IPS-18a (cell line): ENCODE measurements around the gene SLC8A1.
"Not testable (repeated sequence)": the region's sequence is repeated elsewhere in the genome, so short reads cannot be mapped to it uniquely, and the experiment has no call there.

Experiments
- H3K27ac ChIP-seq: one replicate; pipeline ENCODE4 v1.5.1; 2013; ENCODE audit warnings: low read length
- H3K27me3 ChIP-seq: one replicate; pipeline ENCODE4 v1.6.1; 2013; ENCODE audit warnings: mild to moderate bottlenecking, low read length; ENCODE audit not compliant: control insufficient read depth, insufficient read depth
- H3K36me3 ChIP-seq: one replicate; pipeline ENCODE4 v1.6.1; 2013; ENCODE audit warnings: low read depth, low read length; ENCODE audit not compliant: control insufficient read depth
- H3K4me1 ChIP-seq: one replicate; pipeline ENCODE4 v1.6.1; 2013; ENCODE audit warnings: low read depth, low read length; ENCODE audit not compliant: control insufficient read depth
- H3K4me3 ChIP-seq: one replicate; pipeline ENCODE4 v1.5.1; 2013; ENCODE audit warnings: low read length
- H3K9ac ChIP-seq: one replicate; pipeline ENCODE4 v1.6.1; 2013; ENCODE audit warnings: mild to moderate bottlenecking, low read length, moderate library complexity
- H3K9me3 ChIP-seq: one replicate; pipeline ENCODE4 v1.6.1; 2013; ENCODE audit warnings: low read depth, low read length; ENCODE audit not compliant: control insufficient read depth

Gene SLC8A1

GRCh38 chr2:40095000-40095399, 356.9 kb downstream of the SLC8A1 start:
- Histone ChIP-seq H3K27me3 (no peaks in the 10 kb centered on the region), H3K9ac (no peak overlapping the region), H3K4me1 (peaks cover 5% of the 10 kb centered on the region), H3K27ac (no peak overlapping the region), H3K9me3 (no peaks in the 10 kb centered on the region), H3K36me3 (no peaks in the 10 kb centered on the region), H3K4me3 (no peak overlapping the region)

- no peaks in the 10 kb centered on the region for H3K9me3 ChIP-seq
- H3K27ac ChIP-seq: no peak overlapping the region
- no peak overlapping the region for H3K4me3 ChIP-seq
- no peaks in the 10 kb centered on the region for H3K36me3 ChIP-seq
- peaks cover 4% of the 10 kb centered on the region for H3K4me1 ChIP-seq
- no peaks in the 10 kb centered on the region for H3K27me3 ChIP-seq
- H3K9ac ChIP-seq: no peak overlapping the region
Observed at GRCh38 chr2:40094451-40094850, 357.4 kb downstream of the SLC8A1 start.

- no peaks in the 10 kb centered on the region for H3K36me3 ChIP-seq
- no peaks in the 10 kb centered on the region for H3K9me3 ChIP-seq
- H3K4me3 ChIP-seq: no peak overlapping the region
- no peaks in the 10 kb centered on the region for H3K4me1 ChIP-seq
- H3K27ac ChIP-seq: no peak overlapping the region
- H3K9ac ChIP-seq: no peak overlapping the region
- H3K27me3 ChIP-seq: no peaks in the 10 kb centered on the region
Observed at GRCh38 chr2:40093021-40093675, 358.7 kb downstream of the SLC8A1 start.

- Histone ChIP-seq H3K9ac (no peak overlapping the region), H3K4me1 (no peaks in the 10 kb centered on the region), H3K9me3 (no peaks in the 10 kb centered on the region), H3K27ac (no peak overlapping the region), H3K27me3 (no peaks in the 10 kb centered on the region), H3K36me3 (no peaks in the 10 kb centered on the region), H3K4me3 (no peak overlapping the region)
Observed at GRCh38 chr2:40090044-40090443, 361.8 kb downstream of the SLC8A1 start.

- H3K4me1 ChIP-seq: no peaks in the 10 kb centered on the region
- no peaks in the 10 kb centered on the region for H3K36me3 ChIP-seq
Observed at GRCh38 chr2:40087927-40088326, 364.0 kb downstream of the SLC8A1 start.

GRCh38 chr2:40087434-40087833, 364.5 kb downstream of the SLC8A1 start:
- H3K4me1 ChIP-seq: no peaks in the 10 kb centered on the region
- no peak overlapping the region for H3K4me3 ChIP-seq
- no peak overlapping the region for H3K27ac ChIP-seq
- peaks cover 3% of the 10 kb centered on the region for H3K9me3 ChIP-seq
- no peaks in the 10 kb centered on the region for H3K27me3 ChIP-seq
- H3K9ac ChIP-seq: no peak overlapping the region
- no peaks in the 10 kb centered on the region for H3K36me3 ChIP-seq

More at GRCh38 chr2:40087927-40088326, 364.0 kb downstream of the SLC8A1 start:
- Histone ChIP-seq H3K27me3 (no peaks in the 10 kb centered on the region), H3K9me3 (peaks cover under 1% of the 10 kb centered on the region), H3K4me3 (no peak overlapping the region), H3K27ac (no peak overlapping the region), H3K9ac (no peak overlapping the region)

- Histone ChIP-seq H3K27ac (no peak overlapping the region), H3K9me3 (peaks cover 3% of the 10 kb centered on the region), H3K36me3 (no peaks in the 10 kb centered on the region), H3K27me3 (no peaks in the 10 kb centered on the region), H3K9ac (no peak overlapping the region), H3K4me1 (no peaks in the 10 kb centered on the region), H3K4me3 (no peak overlapping the region)
Observed at GRCh38 chr2:40085786-40086185, 366.1 kb downstream of the SLC8A1 start.

GRCh38 chr2:40073336-40073735, 378.6 kb downstream of the SLC8A1 start:
- H3K4me3 ChIP-seq, H3K27ac ChIP-seq, H3K4me1 ChIP-seq, H3K9me3 ChIP-seq, H3K9ac ChIP-seq, H3K27me3 ChIP-seq, H3K36me3 ChIP-seq: not testable (repeated sequence)

GRCh38 chr2:40072442-40073232, 379.3 kb downstream of the SLC8A1 start:
- Histone ChIP-seq H3K27me3 (no peaks in the 10 kb centered on the region), H3K4me1 (no peaks in the 10 kb centered on the region), H3K9ac (no peak overlapping the region), H3K27ac (no peak overlapping the region), H3K9me3 (no peaks in the 10 kb centered on the region), H3K4me3 (no peak overlapping the region), H3K36me3 (no peaks in the 10 kb centered on the region)

- Histone ChIP-seq H3K9ac (no peak overlapping the region), H3K36me3 (no peaks in the 10 kb centered on the region), H3K9me3 (no peaks in the 10 kb centered on the region), H3K4me3 (no peak overlapping the region), H3K27me3 (no peaks in the 10 kb centered on the region), H3K27ac (no peak overlapping the region), H3K4me1 (no peaks in the 10 kb centered on the region)
Observed at GRCh38 chr2:40062381-40062780, 389.5 kb downstream of the SLC8A1 start.

- Histone ChIP-seq H3K27me3 (no peaks in the 10 kb centered on the region), H3K36me3 (no peaks in the 10 kb centered on the region), H3K9me3 (no peaks in the 10 kb centered on the region), H3K4me1 (no peaks in the 10 kb centered on the region), H3K4me3 (no peak overlapping the region), H3K9ac (no peak overlapping the region), H3K27ac (no peak overlapping the region)
Observed at GRCh38 chr2:40049781-40050180, 402.1 kb downstream of the SLC8A1 start.

- Histone ChIP-seq H3K4me3 (no peak overlapping the region), H3K4me1 (no peaks in the 10 kb centered on the region), H3K27me3 (no peaks in the 10 kb centered on the region), H3K36me3 (no peaks in the 10 kb centered on the region), H3K27ac (no peak overlapping the region), H3K9me3 (no peaks in the 10 kb centered on the region), H3K9ac (no peak overlapping the region)
Observed at GRCh38 chr2:40048506-40048905, 403.4 kb downstream of the SLC8A1 start.
